Stomach (tissue), 4 donors: ENCODE data around the gene ABHD2.

Experiments used
- CTCF ChIP-seq, 7 experiments: fragments of 450-650 bp in 4 of 7; fragments of 200-600 bp in 3 of 7; sonication (generic) in 3 of 7; IDR thresholded peaks; one replicate each; pipeline ENCODE4 v1.5.1; 2016 to 2019; ENCODE audit warnings: antibody characterized with exemption in 7 of 7, control low read depth in 2 of 7, mild to moderate bottlenecking in 1 of 7
- EP300 ChIP-seq: sonication (generic); formaldehyde crosslinking; IDR thresholded peaks from one replicate; pipeline ENCODE4 v1.6.1; 2017; ENCODE audit warnings: antibody characterized with exemption
- POLR2A ChIP-seq, 4 donors: fragments of 450-650 bp; IDR thresholded peaks; one replicate each; pipeline ENCODE4 v1.6.1; 2016; ENCODE audit warnings: antibody characterized with exemption in 4 of 4, control low read depth in 2 of 4, mild to moderate bottlenecking in 1 of 4, moderate library complexity in 1 of 4
- POLR2AphosphoS5 ChIP-seq, 3 donors: sonication (generic); formaldehyde crosslinking; IDR thresholded peaks; one replicate each; pipeline ENCODE4 v1.6.1; 2016; ENCODE audit warnings: antibody characterized with exemption in 3 of 3

- no peak for TF ChIP-seq CTCF (IDR thresholded peaks at IDR 0.05)
- TF ChIP-seq POLR2AphosphoS5 (IDR thresholded peaks at IDR 0.05) = no peak
- no peak for TF ChIP-seq POLR2A (IDR thresholded peaks at IDR 0.05)
- TF ChIP-seq EP300 = no peak
Measured at GRCh38 chr15:89075846-89076245, 12.4 kb upstream of the ABHD2 start.
